HG02981 (cell line): ENCODE results near the gene APEH.
"Not testable (repeated sequence)": the region's sequence is repeated elsewhere in the genome, so short reads cannot be mapped to it uniquely, and the experiment has no call there.

Experiments
- ATAC-seq: cut with Tn5 transposase; IDR thresholded peaks from one replicate; pipeline ENCODE4 v1.9.1; 2021; ENCODE audit warnings: mild to moderate bottlenecking, moderate library complexity; ENCODE audit not compliant: unreplicated experiment

APEH gene

GRCh38 chr3:49667701-49668413, 6.3 kb upstream of the APEH start:
- ATAC-seq: no peak

DNA sequence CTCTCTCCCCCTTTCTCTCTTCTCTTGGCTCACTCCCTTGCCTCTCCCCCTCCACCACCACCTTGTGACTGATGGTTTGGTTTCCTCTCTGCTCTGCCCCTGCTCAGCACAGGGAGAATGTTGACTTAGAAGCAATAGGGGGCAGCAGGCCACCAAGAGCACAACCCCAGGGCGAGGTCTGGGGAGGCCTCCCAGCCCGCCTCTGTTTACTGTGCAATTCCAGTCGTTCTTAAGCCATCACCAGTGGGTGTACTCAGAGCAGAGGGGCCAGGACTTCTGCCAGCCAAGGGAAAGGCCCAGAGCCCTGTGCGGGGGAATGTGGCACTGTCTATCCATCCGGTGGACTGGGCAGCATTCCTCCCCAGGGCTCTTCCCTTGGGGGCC, 5.7 kb upstream of the APEH start:
- no peak for ATAC-seq

- no peak for ATAC-seq
Observed at GRCh38 chr3:49668861-49669260, 5.3 kb upstream of the APEH start.

DNA sequence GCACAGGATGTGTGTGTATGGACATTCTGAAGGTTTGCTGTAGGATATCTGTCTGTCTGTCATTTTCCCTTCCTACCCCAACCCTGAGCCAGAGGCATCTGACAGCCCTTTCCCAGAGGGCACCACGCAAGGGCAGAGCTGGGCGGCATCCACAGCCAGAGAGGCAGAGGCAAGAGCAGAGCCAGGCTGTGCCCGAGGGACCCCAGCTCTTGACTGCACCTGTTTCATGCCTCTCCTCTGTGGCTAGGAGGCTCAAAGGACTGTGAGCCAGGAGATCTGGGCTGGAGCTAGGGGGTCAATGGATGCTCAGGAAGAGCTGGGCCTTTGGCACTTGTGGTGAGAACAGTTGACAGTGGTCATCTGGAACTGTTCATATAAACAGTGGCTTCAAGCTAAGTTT, 4.8 kb upstream of the APEH start:
- no peak for ATAC-seq

DNA sequence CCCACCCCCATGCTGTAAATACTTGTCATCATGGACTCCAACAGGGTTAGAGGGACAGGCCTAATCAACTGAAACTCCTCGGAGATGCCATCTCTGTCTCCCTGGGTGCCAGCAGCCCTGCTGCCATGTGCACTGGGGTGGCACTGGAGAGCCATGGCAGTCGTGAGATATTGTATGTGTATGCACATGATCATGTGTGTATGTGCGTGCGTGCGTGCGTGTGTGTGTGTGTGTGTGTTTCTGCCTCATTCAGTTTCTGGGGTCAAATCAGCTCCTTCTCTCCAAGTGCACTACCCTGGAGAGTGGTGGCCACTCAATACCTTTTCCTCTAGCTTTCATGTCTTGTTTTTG, 3.2 kb upstream of the APEH start:
- no peak for ATAC-seq

DNA sequence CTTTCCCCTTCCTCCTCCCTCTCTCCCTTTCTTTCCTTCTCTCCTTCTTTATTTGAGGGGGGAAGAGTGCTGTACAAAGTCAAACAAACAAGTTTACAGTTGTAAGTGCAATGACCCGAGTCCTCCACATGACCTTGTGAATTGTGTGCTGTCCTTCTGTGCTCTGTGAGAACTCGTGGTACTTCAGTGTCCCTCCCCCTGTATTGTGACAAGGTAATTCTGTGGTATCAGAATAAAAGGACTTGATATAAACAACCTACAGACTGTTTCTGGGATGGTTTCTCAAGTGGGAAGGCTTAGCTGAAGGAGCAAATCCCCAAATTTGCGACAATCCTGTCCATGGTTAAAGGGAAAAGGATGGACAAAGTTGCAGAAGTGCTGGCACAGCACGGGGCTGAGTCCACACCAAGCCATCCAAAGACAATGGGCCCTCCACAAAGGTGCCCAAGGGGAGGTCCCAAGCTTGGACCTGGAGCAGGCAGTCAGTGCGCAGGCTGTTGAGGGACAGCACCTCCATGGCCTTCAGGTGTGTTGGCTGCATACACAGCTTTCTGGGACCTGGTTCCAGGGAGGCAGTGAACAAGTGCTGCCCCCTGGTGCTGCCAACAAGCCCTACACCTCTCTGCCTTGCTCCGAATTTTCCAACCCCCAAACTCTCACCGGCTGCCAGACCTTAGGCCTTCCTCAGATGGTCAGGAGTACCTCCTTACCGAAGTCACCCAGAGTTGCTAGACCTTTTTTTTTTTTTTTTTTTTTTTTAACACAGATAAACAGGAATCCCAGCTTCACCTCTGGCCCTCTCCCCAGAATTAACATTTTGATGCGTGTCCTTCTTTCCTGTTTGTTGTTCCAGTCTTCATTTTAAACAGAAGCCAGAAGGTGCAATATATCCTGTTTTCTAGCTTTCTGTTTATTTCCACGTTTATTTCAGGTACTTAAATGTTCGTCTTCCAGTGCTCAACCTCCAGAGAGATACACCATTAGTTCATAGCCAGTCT, 2.6 kb upstream of the APEH start:
- ATAC-seq: no peak

DNA sequence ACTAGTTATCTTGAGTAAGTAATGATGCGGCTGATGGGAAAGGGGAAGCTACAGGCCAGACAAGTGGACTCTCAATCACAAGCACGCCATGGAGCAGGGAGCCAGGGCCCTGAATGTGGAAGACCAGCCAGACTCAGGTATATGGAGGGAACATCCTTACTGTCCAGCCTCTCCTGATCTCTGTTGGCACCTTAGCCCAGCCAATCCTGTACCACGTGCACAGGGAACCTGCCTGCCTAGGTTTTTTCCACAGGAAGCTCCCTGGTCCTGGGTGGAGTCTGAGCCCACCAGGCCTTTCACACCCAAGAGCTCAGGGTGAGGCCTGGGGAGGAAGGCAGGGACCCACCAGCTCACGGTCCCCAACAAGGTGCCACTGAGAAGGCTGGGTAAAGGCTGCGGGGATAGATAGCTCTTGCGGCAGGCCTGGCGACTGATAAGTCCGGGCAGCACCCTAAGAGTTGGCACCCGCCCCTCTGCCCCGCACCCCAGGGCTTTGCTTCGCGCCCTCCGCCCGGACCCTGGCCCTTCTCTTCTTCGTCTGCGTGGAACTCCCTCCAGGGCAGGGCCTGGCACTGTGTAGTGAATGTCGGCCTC, 933 bp upstream of the APEH start:
- no peak for ATAC-seq

DNA sequence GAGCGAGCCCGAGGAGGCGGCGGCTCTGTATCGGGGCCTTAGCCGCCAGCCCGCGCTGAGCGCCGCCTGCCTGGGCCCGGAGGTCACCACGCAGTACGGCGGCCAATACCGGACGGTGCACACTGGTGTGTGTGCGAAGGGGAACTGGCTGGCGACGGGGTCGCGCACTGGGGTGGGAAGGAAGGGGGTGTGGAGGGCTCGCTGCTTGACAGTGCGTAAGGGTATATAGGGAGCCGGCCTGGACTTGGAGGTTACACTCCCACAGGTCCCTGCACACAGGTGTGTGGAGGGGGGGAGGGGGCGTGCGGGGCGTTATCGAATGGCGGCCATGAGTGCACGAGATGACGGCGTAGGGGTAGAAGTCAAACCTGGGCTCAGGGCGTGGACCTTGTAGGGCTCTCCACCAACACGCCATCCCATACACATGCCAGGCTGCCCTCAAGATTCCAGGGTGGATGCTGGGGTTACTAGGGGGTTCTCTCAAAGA, 389 bp downstream of the APEH start:
- peak; percentile 10 for ATAC-seq

DNA sequence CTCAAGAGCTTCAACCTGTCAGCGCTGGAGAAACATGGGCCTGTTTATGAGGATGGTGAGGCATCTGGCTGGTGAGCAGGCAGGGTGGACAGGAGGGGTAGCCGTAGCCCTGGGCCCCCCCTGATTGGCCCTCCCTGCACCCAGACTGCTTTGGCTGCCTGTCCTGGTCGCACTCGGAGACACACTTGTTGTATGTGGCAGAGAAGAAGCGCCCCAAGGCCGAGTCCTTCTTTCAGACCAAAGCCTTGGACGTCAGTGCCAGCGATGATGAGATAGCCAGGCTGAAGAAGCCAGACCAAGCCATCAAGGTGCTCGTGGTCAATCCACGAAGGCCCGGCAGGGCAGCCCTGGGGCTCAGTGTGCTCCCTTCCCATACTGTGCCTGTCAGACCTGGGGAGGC, 1.8 kb downstream of the APEH start:
- no peak for ATAC-seq

DNA sequence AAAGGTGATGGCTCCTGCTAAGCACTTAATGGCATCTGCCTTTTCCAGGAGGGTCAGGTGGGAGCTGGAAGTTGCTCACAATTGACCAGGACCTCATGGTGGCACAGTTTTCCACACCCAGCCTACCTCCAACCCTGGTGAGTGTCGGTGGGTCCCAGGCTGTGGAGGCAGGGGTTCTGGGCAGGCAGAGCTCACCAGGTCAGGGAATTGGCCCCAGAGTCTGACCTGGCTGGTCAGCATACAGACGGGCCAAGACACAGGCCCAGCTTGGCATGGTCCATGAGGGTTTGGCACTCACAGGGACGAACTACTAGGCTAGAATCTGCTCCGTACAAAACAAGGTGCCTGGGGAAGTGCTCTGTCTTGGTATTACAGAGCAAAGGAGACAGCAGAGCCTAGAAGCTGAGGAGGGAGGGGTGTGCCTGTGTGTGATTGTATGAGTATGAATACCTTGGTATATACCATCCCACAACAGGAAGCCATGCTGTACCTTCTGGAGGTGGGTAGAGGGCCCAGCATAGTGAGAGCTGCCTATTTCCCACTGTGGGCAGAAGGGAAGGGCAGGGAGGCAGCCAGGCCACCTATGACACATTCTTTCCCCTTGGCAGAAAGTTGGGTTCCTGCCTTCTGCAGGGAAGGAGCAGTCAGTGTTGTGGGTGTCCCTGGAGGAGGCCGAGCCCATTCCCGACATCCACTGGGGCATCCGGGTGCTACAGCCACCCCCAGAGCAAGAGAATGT, 6.5 kb downstream of the APEH start:
- no peak for ATAC-seq

- no peak for ATAC-seq
Observed at GRCh38 chr3:49681232-49681522, 7.0 kb downstream of the APEH start.

DNA sequence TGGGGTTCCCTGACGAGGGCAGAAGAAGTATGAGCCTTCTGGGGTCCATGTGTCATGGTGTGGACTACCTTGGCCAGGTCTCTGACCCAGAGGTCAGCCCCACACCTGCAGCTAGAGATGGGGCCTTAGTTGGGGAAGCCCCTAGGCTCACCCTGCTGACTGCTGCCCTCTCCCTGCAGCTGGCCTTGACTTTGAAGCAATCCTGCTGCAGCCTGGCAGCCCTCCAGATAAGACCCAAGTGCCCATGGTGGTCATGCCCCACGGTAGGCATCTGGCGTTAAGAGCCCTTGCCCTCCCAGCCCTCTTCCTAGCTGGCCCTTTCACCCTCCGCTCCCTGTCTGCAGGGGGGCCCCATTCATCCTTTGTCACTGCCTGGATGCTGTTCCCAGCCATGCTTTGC, 7.4 kb downstream of the APEH start:
- no peak for ATAC-seq

- ATAC-seq: no peak
Observed at GRCh38 chr3:49683162-49683561, 9.0 kb downstream of the APEH start.

- ATAC-seq: not testable (repeated sequence)
Observed at GRCh38 chr3:49684453-49684852, 10.3 kb downstream of the APEH start.

- ATAC-seq: not testable (repeated sequence)
Observed at GRCh38 chr3:49685103-49685502, 11.0 kb downstream of the APEH start.

DNA sequence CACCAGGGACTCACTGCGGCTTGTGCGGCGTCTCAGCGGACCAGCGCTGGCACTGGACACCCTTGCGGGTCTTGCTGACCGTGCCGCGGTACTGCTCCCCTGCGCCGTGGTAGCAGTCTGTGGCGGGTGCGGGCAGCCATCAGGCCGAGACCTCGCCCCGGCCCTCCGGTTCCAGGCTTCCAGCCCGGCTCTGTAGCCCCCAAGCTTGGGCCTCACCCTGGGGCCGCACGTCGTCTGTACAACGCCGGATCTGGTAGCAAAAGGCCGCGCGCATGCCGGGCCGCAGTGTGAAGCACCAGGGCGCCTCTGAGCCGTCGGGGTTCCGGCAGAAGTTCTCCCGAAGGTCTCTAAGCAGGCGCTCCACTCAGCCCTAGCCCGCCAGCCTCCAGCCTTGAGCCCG, 11.7 kb downstream of the APEH start:
- not testable (repeated sequence) for ATAC-seq

- ATAC-seq: not testable (repeated sequence)
Observed at GRCh38 chr3:49686346-49686745, 12.2 kb downstream of the APEH start.

DNA sequence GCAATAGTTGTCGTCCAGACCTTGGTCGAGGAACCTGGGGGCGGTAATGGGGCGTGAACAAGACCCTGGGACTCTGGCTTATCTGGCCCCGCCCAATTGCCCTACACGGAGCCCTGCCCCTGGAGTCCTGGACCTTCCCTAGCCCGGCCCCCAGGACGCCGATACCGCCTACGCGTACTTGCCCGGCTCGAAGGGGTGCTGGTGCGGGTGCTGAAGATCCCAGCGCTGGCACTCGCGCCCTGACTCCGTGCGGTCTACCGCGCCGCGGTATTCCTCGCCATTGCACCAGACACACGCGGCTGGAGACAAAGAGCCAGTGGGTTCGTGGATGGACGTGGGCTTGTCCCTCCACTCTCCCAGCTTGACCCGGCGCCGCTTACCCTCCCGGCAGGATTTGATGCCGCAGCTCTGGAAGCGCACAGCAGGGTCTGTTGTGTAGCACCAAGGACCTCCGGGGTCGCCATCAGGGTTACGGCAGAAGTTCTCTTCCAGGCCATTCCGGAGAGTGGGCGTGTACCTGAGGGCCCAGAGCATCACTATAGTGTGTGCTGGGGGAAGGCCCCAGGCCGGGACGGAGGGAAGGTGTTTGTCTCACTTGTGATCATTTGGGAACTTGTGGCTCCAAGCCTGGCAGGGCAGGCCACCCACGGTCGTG, 12.7 kb downstream of the APEH start:
- ATAC-seq: not testable (repeated sequence)

GRCh38 chr3:49687424-49687795, 13.3 kb downstream of the APEH start:
- not testable (repeated sequence) for ATAC-seq

GRCh38 chr3:49688338-49689045, 14.3 kb downstream of the APEH start:
- ATAC-seq: not testable (repeated sequence)
